ENCODE results near the gene SYNPR.

The SYNPR gene

GRCh38 chr3:63386568-63386967 is 108.5 kb downstream of the SYNPR start:
- DNase-seq: no peak

- no peak for DNase-seq
These were observed 109.5 kb downstream of the SYNPR start for GRCh38 chr3:63387568-63387967.

DNA sequence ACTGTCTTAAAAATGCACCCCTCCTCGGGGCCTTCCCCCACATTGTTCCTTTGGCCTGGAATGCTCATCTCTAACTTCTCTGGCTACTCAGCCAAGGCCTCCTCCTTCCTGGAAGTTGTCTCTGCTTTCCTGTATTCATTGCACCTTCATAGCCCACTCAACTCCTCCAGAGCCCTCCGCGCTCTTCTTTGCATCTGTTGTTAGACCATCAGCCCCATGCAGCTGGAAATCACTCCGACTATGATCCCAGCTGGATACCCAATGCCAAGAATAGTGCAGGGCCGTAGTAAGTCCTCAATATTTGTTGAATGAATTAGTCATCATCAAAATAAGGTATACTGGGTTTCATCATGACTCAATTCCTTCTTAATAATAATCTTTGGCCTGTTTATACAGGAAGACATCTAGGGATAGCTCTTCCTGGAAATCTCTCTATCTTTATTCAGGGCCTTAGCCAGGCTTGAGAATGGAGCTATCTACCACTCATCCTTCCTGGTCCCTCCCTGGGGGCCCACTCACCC is 112.7 kb downstream of the SYNPR start:
- DNase-seq: no peak

DNA sequence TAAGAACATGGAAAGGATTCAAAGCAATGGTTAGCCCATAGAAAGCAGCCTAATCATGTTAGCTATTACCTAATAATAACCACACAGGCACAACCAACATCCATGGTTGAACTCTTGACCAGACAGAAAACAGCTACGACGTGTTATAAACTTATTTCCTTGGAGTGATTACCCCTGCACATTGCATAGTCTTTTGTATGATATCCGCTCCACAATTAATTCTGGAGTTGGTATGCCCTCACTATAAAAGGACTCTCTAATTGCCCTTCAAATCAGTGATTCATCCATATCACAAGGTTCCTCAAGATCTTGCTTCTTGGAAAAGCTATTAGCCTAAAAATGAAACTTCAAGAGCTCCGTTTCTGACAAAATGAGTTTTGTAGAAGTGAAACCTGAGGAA is 117.9 kb downstream of the SYNPR start:
- DNase-seq: no peak

- DNase-seq: no peak
These were observed 122.2 kb downstream of the SYNPR start for GRCh38 chr3:63400246-63400860.

DNA sequence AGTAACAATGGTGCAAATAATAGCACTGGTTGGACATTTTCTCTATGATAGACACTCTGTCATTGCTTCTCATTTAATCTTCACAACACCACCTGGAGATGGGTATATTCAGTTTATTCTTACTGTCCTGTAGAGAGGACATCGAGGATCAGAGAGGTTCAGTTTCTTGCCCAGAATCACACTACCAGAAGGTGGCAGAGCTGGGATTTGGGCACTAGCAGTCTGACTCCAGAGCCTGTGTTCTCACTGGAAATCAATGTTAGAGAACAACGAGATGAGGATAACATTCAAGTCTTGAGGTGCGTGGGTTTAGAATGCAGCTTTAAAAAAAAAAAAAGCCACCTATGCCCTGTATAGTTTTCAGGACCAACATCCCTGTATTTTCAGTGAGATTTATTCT is 127.8 kb downstream of the SYNPR start:
- DNase-seq: no peak

DNA sequence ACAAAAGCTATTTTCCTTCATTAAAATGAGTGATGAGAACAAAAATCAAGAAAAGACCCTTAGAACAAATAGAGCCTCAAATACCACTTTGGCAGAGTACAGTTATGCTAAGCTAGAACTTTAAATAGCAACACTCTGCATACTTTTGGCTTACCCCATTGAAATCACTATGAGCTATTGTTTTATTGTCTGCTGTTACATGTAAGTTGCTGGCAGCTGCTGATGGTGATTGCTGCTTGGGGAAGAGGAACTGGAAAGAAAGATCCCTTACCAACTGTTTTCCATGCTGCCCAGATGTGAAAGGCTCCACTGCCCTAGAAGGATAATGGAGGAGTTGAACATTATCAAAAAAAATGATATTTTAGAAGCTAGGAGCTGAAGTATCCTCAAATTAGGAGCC is 135.4 kb downstream of the SYNPR start:
- DNase-seq: no peak

- no peak for DNase-seq
These were observed 136.5 kb downstream of the SYNPR start for GRCh38 chr3:63414607-63415006.

GRCh38 chr3:63429905-63430304 is 151.8 kb downstream of the SYNPR start:
- DNase-seq: no peak

GRCh38 chr3:63430875-63431274 is 152.8 kb downstream of the SYNPR start:
- DNase-seq: no peak

DNA sequence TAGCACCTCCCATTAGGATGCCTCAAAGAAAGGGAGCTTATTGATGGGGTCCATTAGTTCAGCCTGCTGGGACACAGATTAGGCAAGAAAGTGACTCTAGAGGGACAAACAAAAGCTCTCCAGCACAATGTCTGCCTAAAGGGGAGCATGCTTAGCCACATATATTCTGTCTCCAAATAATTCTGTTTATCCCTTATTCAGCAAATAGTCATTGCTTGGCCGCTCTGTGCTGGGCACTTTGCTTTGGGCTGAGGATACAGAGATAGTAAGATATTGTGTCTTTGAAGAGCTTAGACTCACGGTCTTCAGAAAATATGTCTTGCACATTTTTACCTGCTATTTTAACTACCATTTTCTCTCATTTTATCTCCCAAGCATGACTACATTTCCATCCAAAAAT is 159.8 kb downstream of the SYNPR start:
- no peak for DNase-seq

- no peak for DNase-seq
These were observed 160.8 kb downstream of the SYNPR start for GRCh38 chr3:63438826-63439371.

DNA sequence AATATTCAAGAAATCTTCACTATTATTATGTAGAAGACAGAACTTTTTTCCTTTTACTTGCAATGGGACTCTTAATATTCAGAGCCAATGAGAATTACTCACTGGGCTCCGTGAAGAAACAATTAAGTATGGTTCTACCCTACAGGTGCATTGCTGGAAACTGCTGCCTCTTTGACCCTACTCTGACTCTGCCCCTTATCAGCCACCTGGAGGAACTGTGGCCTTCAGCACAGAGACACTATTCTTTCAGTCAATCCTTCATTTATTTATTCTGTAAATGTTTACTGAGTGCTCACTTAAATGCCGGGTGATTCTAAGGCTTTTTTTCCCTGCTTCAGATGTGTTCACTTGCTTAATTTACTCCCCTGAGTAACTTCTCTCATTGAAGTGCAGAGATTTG is 163.2 kb downstream of the SYNPR start:
- no peak for DNase-seq

- no peak for DNase-seq
These were observed 164.8 kb downstream of the SYNPR start for GRCh38 chr3:63442918-63443317.

- DNase-seq: no peak
These were observed 171.9 kb downstream of the SYNPR start for GRCh38 chr3:63450023-63450422.

DNA sequence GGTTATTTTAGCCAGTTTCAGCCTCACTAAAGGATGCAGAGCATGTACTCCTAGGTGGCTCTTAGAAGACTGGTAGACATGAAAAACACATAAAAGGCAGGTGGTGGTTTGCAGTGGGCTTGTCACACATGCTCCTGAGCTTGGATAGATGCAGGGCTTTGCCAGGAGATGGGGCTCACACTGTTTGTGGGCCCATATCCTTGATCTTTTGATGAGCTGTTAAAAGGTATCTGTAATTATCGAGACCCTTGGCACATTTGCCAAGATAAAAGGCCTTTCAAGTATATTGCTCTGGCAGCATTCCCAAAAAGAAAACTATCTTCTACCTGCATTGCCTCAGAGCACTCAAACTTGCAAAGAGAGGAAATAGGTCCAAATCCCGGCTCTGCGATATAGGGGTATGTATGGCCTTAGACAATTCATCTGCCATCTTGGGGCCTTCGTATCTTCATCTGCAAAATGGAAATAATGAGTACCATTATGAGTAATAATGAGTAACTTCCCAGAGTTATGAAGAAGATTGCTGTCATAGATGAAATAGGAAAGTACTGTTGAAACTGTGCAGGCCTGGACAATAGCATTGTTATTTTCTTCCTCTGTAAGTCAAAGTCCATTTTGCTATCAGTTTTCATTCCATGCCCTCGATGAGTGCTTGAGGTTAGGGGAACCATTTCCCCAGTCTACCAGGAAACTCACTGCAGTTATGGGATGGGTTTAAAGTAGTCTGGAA is 172.7 kb downstream of the SYNPR start:
- DNase-seq: no peak

GRCh38 chr3:63456901-63457300 is 178.8 kb downstream of the SYNPR start:
- DNase-seq: no peak

- DNase-seq: no peak
These were observed 180.3 kb downstream of the SYNPR start for GRCh38 chr3:63458405-63458804.

- DNase-seq: no peak
These were observed 184.6 kb downstream of the SYNPR start for GRCh38 chr3:63462732-63463131.

DNA sequence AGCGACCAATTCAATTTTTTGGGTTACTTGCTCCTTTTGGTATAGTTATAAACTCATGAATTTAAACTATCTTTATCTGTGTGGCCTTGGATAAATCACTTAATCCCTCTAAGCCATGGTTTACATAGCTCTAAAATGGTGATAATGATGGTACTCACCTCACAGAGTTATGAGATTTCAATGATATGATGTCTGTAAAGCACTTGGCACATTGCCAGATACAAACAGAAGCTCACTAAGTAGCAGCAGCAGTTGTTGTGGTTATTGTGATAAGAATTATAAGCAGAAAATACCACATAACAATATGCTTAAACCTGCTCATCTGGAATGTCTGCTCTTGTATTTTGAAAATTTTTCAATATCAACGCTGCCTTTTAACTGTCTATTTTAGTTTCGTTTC is 189.3 kb downstream of the SYNPR start:
- DNase-seq: no peak

DNA sequence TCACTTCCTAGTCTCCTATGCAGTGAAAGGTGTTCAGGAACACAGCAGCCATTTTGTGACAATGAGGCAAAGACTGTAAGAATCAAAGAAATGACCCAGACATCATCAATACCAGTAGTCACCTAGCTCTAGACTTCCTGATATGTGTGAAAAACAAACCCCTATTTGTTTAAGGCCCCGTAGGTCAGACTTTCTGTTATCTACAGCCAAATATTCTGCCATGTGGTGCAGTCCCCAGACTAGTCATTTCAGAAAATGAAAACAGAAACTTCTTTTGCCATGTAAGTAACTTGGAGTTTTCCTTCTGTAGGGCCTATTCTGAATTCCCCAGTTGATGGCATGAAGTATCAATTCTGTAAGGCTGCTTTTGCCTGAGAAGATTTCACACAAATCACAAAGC is 192.6 kb downstream of the SYNPR start:
- no peak for DNase-seq

GRCh38 chr3:63471781-63472180 is 193.7 kb downstream of the SYNPR start:
- DNase-seq: no peak

- no peak for DNase-seq
These were observed 195.6 kb downstream of the SYNPR start for GRCh38 chr3:63473641-63474166.

GRCh38 chr3:63474828-63475518 is 196.9 kb downstream of the SYNPR start:
- no peak for DNase-seq
